C4-2B (cell line): ENCODE results near the gene UBN1.

Experiments used
- ZFX ChIP-seq: fragments of 450-650 bp; IDR thresholded peaks from 2 replicates; pipeline ENCODE4 v1.6.1; 2017
- TF ChIP-seq, protein P1 (sequence below): fragments of 450-650 bp; conservative IDR thresholded peaks from 2 replicates; pipeline ENCODE4 v1.5.1; 2017; ENCODE audit warnings: mild to moderate bottlenecking

DNA sequence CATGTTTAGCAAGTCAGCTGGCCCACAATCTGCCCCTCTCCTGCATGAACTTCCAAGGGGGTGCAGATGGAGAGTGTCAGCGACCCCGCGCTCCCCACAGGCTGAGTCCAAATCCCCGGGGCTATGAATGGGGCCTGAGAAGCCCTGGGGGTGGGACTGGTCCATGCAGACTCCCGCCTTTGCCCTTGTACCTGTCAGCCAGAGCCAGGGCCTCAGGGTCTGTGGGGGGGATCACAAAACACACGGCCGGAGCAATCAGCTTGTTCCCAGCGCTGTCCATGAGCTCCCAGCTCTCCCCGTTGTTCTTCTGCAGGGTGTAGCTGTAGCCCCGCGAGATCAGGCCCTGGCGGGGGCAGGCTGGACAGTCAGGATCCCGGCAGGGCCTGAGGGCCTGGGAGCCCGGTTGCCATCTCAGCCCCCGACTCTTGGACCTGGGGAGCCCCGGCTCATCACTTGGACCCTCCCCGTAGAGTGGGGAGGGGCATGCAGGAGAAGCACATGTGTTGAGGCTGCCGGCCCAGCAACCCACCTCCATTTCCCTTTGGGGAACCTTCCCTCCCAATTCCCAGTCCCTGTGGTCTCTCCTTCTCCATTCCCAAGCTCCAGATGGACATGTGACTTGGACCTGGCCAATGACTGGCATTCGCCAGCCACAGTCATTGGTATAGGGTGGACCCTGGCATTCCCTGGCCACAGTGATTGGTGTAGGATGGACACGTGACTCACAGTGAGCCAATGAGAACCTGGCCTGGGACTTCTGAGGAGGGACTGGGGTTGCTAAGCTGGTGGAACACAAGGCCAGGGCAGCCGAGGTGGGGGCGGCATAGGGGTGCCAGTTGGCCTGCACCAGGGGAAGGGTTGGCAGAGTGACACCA, 47.2 kb downstream of the UBN1 start:
- TF ChIP-seq, protein P1, sequence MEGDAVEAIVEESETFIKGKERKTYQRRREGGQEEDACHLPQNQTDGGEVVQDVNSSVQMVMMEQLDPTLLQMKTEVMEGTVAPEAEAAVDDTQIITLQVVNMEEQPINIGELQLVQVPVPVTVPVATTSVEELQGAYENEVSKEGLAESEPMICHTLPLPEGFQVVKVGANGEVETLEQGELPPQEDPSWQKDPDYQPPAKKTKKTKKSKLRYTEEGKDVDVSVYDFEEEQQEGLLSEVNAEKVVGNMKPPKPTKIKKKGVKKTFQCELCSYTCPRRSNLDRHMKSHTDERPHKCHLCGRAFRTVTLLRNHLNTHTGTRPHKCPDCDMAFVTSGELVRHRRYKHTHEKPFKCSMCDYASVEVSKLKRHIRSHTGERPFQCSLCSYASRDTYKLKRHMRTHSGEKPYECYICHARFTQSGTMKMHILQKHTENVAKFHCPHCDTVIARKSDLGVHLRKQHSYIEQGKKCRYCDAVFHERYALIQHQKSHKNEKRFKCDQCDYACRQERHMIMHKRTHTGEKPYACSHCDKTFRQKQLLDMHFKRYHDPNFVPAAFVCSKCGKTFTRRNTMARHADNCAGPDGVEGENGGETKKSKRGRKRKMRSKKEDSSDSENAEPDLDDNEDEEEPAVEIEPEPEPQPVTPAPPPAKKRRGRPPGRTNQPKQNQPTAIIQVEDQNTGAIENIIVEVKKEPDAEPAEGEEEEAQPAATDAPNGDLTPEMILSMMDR, result no peak
- TF ChIP-seq ZFX, result no peak
